ENCODE results near the gene TRIM23. TPM values are rescaled to one million over a fixed set of nuclear protein-coding genes. Genes with fewer than 3 reads are reported as not detected.
"Not testable (repeated sequence)": the region's sequence is repeated elsewhere in the genome, so short reads cannot be mapped to it uniquely, and the experiment has no call there.

Gene TRIM23
- total RNA-seq = 4.8 TPM

DNA sequence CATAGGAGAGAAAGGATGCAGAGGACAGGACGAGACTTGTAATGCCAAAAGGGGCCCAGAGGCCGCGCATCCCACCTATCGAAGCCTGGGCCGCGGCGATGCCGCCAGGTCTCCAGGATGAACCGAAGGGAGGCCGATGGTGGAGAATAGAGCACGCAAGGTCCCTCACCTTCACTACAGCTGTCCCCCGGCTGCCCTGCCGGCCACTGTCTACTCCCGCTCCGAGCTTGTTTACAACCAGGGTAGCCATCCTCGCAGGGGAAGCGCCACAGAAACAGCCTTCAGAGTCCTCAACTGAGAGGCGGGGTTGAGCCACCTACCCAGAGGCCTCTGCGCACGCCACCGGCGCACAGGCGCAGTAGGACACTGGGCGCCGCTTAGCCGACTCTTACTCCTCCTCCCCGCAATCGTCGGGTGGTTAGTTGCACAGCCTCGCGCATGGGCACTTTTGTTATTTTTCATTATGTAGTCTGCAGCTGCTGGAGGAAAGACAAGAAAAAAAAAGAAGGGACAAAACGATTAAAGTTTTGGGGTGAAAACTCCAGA is at the start of gene TRIM23:
Gene TRIM23 (minus strand): TSS at position 309 of the 546 bp plus-strand sequence. CDS start 59 bp downstream, at position 250.
- ATAC-seq = peak; percentile 99

DNA sequence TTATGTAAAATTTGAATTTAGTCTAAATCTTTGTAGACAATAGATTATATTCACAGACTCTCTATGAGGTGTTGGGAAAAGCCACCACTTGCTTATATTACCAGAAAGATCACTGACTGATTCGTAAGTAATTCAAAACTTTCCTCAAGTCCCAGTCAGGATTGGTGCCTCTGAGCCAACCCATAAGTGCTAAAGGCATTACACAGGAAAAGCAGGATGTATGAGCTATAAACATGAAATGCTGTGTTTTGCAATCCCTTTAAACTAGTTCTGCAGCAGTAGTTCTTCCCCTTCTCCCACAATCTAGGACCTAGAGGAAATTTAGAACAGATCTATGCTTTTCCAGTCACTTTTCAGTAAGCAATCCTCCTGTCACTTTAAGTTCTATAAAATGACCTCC is 48.7 kb upstream of the TRIM23 start:
- ATAC-seq = peak; percentile 72

GRCh38 chr5:65668696-65669095 is 44.6 kb upstream of the TRIM23 start:
- no peak for ATAC-seq

GRCh38 chr5:65663804-65664521 is 39.8 kb upstream of the TRIM23 start:
- no peak for ATAC-seq

GRCh38 chr5:65654713-65655112 is 30.6 kb upstream of the TRIM23 start:
- ATAC-seq = no peak

DNA sequence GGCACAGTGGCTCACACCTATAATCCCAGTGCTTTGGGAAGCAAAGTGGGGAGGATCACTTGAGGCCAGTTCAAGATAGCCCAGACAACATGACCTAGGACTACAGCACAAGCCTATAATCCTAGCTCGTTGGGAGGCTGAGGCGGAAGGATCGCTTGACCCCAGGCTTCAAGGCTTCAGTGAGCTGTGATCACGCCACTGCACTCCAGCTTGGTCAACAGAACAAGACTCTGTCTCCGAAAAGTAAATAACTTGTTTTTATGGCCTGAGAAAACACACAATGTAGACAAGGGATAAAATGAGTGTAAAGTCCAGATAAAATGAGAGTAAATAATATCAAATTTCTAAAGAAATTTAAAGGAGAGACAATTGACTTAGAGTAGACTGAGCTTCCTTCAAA is 27.0 kb upstream of the TRIM23 start:
- no peak for ATAC-seq

GRCh38 chr5:65647941-65648340 is 23.8 kb upstream of the TRIM23 start:
- no peak for ATAC-seq

GRCh38 chr5:65646938-65647337 is 22.8 kb upstream of the TRIM23 start:
- no peak for ATAC-seq

GRCh38 chr5:65640240-65640639 is 16.1 kb upstream of the TRIM23 start:
- no peak for ATAC-seq

DNA sequence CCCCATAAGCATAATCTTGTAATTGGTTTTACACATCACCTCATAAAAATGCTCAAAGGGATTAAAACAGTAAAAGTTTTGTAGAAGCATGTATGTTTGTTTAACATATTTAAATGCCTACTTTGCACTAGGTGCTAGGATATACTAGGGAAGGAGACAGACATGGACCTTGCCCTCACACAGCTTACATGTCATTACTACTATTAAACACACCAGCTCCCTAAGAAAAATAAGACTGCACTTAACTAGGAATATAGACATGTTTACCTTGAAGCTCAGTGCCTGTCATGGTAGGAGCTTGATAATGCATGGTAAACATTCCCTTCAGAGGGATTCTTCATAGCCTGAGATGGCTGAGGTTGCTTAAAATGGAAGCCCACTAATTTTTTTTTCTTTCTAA is 6.8 kb upstream of the TRIM23 start:
- ATAC-seq = no peak

GRCh38 chr5:65625743-65626142 is 1.6 kb upstream of the TRIM23 start:
- ATAC-seq = no peak

DNA sequence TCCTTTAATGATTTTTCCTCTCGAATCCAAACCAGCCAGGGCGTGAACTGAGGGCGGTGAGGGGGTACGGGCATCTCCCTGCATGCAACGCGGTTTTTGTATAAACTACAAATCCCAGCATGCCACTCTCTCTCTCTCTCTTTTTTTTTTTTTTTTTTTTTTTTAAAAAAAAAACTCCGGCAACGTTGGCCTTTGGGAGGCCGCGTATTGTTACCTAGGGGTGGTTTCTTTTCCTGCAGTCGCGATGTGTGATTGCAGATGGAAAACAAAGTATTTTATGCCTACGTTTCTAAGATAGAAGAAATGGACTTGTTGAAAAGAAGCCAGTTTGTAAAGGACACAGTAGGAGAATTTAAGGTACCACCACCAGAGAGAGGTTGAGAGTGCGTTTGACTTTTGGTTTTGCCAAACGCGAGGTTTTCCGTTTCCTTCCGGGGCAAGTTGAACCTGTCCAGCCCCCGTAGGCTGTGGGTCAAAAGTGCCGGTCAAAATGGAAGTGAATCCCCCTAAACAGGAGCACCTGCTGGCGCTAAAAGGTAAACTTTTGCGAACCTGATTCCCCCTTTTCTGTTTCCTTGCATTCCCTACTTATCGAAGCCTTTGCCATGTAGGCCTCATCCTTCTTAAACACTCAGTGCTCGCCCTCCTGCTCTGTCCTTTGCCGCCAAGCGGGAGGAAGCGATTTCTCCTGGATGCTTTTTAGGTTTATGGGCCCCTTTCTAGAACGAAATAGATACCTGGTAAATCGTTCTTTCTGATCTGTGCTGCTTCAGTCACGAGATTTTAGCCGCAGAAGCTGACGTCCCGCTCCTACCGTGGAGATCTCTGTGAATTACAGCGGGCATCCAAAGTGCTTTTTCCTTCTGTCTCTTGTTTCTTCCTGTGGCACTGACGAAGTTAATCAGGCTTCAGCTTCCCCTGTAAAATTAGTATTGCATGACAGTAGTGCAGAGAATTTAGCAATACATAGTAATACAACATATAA is 730 bp upstream of the TRIM23 start, which contains the start of the genes SHLD3 and TRAPPC13:
Gene SHLD3 (plus strand): TSS at position 457 of the 985 bp plus-strand sequence. CDS start 4,561 bp downstream, outside the sequence.
Gene TRAPPC13 (plus strand): TSS at position 457 of the 985 bp plus-strand sequence. CDS start 34 bp downstream, at position 491.
- ATAC-seq = peak; percentile 91

DNA sequence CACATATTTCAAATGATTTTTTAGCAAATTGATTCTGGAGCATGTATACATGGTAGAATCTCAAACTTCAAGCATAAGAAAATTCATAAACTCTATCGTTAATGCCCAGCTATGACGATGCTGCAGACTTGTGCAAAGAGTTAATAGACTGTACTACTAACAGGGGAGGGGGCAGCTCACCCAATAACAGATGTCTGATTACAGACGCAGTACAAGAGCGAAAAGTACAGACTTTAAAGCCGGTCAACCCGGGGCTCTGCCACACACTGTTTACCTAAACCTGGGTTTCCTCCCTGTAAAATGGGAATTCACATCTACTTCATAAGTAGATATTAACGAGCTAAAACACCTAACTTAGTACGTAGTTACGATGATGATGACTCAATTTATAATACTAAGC is 651 bp downstream of the TRIM23 start:
- no peak for ATAC-seq

DNA sequence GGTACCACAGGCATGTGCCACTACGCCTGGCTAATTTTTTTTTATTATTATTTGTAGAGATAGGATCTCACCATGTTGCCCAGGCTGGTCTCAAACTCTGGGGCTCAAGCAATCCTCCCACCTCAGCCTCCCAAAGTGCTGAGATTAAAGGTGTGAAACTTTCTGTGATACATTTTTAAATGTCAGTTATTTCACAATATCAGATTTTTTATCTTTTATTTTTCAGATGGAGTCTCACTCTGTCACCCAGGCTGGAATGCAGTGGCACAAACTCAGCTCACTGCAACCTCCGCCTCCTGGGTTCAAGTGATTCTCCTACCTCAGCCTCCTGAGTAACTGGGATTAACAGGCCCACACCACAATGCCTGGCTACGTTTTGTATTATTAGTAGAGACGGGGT is 2.2 kb downstream of the TRIM23 start:
- ATAC-seq = not testable (repeated sequence)

- no peak for ATAC-seq
Observed at GRCh38 chr5:65620021-65620420, 4.1 kb downstream of the TRIM23 start.

DNA sequence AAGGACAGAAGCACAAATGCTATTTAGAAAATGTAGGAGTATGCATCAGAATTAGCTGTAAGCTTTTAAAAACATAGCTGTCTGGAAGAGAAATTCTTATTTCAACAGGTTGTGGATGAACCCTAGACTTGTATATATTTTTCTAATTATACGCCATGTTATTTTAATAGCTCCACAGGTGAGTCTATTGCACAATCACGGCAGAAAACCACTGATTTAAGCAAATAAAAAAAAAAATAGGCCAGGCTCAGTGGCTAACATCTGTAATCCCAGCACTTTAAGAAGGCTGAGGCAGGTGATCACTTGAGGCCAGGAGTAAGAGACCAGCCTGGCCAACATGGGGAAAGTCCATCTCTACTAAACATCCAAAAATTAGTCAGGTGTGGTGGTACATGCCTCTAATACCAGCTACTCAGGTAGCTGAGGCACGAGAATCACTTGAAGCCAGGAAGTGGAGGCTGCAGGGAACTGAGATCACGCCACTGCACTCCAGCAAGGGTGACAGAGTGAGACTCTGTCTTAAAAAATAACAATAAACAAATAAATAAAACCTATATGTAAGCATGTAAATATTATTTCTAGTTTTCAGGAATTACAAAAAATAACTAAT is 11.7 kb downstream of the TRIM23 start:
- no peak for ATAC-seq

DNA sequence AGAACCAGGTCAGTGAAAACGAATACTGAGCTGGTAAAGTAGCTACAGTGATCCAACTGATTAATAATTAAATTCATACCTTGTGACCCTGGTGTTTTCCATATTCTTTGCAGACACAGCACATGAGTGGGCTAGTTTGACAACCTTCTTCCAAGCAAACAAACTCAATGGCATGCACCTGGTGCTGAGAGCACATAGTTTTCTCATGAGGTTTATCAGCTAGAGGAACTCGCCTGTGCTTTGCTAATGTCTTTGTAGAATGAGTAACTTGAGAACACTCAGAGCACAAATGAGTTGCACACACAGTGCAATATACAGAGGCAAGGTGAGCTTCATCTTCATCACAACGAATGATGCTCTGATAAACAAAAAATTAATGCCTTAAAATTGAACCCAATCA is 12.6 kb downstream of the TRIM23 start:
- no peak for ATAC-seq

DNA sequence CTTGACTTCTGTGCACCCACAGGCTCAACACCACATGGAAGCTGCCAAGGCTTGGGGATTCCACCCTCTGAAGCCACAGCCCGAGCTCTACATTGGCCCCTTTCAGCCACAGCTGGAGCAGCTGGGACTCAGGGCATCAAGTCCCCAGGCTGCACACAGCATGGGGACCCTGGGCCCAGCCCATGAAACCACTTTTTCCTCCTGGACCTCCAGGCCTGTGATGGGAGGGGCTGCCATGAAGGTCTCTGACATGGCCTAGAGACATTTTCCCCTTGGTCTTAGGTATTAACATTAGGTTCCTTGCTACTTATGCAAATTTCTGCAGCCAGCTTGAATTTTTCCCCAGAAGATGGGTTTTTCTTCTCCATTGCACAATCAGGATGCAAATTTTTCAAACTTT is 22.4 kb downstream of the TRIM23 start:
- ATAC-seq = not testable (repeated sequence)

GRCh38 chr5:65588694-65589093 is 35.4 kb downstream of the TRIM23 start:
- ATAC-seq = no peak

GRCh38 chr5:65577141-65577540 is 47.0 kb downstream of the TRIM23 start:
- ATAC-seq = no peak

DNA sequence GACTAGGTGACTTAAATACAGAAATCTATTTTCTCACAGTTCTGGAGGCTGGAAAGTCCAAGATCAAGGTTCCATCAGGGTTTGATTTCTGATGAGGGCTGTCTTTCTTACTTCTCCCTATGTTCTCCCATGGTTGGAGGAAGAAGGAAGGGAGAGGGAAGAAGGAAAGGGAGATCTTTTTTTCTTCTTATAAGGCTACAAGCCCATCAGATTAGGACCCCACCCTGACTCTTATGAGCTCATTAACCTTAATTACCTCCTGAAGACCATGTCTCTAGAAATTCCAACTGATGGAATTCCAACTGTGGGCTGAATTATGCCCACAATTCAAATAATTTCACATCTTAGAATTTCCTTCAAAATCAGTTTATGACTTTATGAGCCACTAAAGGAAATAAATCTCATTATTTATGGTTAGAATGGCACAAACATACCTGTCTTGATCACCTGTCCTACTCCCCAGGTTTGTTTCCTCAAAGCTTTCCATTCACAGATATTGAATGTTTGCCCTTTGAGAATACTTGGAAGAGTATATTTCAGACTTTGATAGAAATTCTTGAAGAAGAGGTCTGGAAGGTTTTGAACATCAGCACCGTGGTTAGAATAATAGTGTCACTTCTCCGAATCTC is 53.4 kb downstream of the TRIM23 start:
- no peak for ATAC-seq

- ATAC-seq = no peak
Observed at GRCh38 chr5:65566505-65566904, 57.6 kb downstream of the TRIM23 start.
